Measurements from ENCODE around the gene ATXN3L. TPM values are rescaled to one million over a fixed set of nuclear protein-coding genes. Genes with fewer than 3 reads are reported as not detected.

The ATXN3L gene
- total RNA-seq, 2 experiments from 2014 or later: not detected

DNA sequence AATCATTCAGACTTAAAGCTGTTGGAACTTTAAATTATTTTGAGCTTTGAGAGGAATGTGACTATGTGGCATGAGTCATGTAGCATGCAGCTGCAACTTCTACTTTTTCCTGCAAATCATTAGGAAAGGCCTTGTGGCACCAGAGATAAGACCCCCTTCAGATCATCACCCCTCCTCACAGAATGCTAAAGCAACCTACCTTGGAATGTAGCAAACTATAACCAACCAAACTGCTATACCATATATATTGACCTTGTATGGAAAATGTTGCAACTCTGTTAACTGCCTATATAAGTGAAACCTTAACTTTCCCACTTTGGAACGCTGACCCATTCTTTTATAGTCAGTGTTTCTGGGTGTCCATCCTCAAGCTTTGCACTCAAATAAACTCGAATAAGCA lies 32.0 kb downstream of the ATXN3L start:
- DNase-seq (no peak), ATAC-seq (no peak)
- Mint-ChIP-seq H3K36me3 (ENCODE audit: low read depth) (no peaks in the 10 kb centered on the region), H3K27me3 (no peaks in the 10 kb centered on the region), H3K9me3 (no peaks in the 10 kb centered on the region), H3K27ac (no peak overlapping the region), H3K4me1 (ENCODE audit: low read depth) (peaks cover 3% of the 10 kb centered on the region), H3K4me3 (no peak overlapping the region)
- intact Hi-C loops (cut with micrococcal nuclease): no loop called here
- TF ChIP-seq, protein P1, sequence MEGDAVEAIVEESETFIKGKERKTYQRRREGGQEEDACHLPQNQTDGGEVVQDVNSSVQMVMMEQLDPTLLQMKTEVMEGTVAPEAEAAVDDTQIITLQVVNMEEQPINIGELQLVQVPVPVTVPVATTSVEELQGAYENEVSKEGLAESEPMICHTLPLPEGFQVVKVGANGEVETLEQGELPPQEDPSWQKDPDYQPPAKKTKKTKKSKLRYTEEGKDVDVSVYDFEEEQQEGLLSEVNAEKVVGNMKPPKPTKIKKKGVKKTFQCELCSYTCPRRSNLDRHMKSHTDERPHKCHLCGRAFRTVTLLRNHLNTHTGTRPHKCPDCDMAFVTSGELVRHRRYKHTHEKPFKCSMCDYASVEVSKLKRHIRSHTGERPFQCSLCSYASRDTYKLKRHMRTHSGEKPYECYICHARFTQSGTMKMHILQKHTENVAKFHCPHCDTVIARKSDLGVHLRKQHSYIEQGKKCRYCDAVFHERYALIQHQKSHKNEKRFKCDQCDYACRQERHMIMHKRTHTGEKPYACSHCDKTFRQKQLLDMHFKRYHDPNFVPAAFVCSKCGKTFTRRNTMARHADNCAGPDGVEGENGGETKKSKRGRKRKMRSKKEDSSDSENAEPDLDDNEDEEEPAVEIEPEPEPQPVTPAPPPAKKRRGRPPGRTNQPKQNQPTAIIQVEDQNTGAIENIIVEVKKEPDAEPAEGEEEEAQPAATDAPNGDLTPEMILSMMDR (IDR thresholded peaks at IDR 0.05): no peak
- CTCF ChIA-PET: no interaction called here
- POLR2A ChIA-PET: no interaction called here

GRCh38 chrX:13285693-13286092 lies 34.2 kb downstream of the ATXN3L start:
- Mint-ChIP-seq H3K4me3 (no peak overlapping the region), H3K27me3 (no peaks in the 10 kb centered on the region), H3K27ac (no peak overlapping the region), H3K9me3 (no peaks in the 10 kb centered on the region), H3K36me3 (ENCODE audit: low read depth) (no peaks in the 10 kb centered on the region), H3K4me1 (ENCODE audit: low read depth) (peaks cover 3% of the 10 kb centered on the region)
- ChIA-PET CTCF (no interaction called here), POLR2A (no interaction called here)
- no peak for ATAC-seq
- intact Hi-C loops (cut with micrococcal nuclease): no loop called here
- DNase-seq: no peak
- TF ChIP-seq, protein P1 (IDR thresholded peaks at IDR 0.05): no peak

- ATAC-seq (no peak), DNase-seq (no peak)
- no peaks in the 10 kb centered on the region for H3K9me3 Mint-ChIP-seq
- no peak overlapping the region for H3K4me3 Mint-ChIP-seq
- ChIA-PET CTCF (no interaction called here), POLR2A (no interaction called here)
- no peak overlapping the region for H3K27ac Mint-ChIP-seq
- no peaks in the 10 kb centered on the region for H3K27me3 Mint-ChIP-seq
- intact Hi-C loops (cut with micrococcal nuclease): no loop called here
- H3K4me1 Mint-ChIP-seq (ENCODE audit: low read depth): peaks cover 3% of the 10 kb centered on the region
- TF ChIP-seq, protein P1 (IDR thresholded peaks at IDR 0.05): no peak
- no peaks in the 10 kb centered on the region for H3K36me3 Mint-ChIP-seq (ENCODE audit: low read depth)
Measured at GRCh38 chrX:13285229-13285628, 34.6 kb downstream of the ATXN3L start.

DNA sequence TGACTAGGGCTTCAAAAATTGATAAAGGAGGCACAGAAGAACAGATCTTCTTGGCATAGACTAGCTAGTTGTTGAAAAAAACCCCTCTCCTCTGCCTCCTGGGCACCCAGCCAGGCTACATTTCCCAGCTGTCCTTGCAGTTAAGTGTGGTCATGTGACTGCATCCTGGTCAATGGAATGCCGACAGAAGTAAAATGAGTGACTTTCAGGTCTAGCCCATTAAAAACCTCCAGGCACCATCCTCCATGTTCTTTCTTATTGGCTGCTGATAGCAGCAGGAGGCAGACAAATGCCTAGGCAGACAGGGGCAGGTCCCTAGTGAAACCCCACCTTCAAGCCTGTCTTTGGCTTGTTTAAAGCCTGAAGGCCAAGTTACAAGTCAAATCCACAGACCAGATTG lies 35.3 kb downstream of the ATXN3L start:
- Mint-ChIP-seq H3K4me3 (no peak overlapping the region), H3K27me3 (no peaks in the 10 kb centered on the region), H3K27ac (no peak overlapping the region), H3K36me3 (ENCODE audit: low read depth) (no peaks in the 10 kb centered on the region), H3K4me1 (ENCODE audit: low read depth) (peaks cover 3% of the 10 kb centered on the region), H3K9me3 (no peaks in the 10 kb centered on the region)
- TF ChIP-seq, protein P1 (IDR thresholded peaks at IDR 0.05): no peak
- ChIA-PET POLR2A (no interaction called here), CTCF (no interaction called here)
- intact Hi-C loops (cut with micrococcal nuclease): no loop called here
- DNase-seq (no peak), ATAC-seq (no peak)

- DNase-seq (no peak), ATAC-seq (no peak)
- no peaks in the 10 kb centered on the region for H3K9me3 Mint-ChIP-seq
- intact Hi-C loops (cut with micrococcal nuclease): no loop called here
- H3K27me3 Mint-ChIP-seq: no peaks in the 10 kb centered on the region
- H3K27ac Mint-ChIP-seq: no peak overlapping the region
- ChIA-PET POLR2A (no interaction called here), CTCF (no interaction called here)
- H3K4me3 Mint-ChIP-seq: no peak overlapping the region
- TF ChIP-seq, protein P1 (IDR thresholded peaks at IDR 0.05): no peak
- peaks cover 3% of the 10 kb centered on the region for H3K4me1 Mint-ChIP-seq (ENCODE audit: low read depth)
- H3K36me3 Mint-ChIP-seq (ENCODE audit: low read depth): no peaks in the 10 kb centered on the region
Measured at GRCh38 chrX:13283950-13284546, 35.8 kb downstream of the ATXN3L start.

Data from activated CD8-positive, alpha-beta T cell treated with anti-CD3 and anti-CD28 coated beads for 36 hours (primary cell).